HG03039 (cell line): ENCODE measurements around the gene SOX30.

Source experiments
- ATAC-seq: cut with Tn5 transposase; IDR thresholded peaks from one replicate; pipeline ENCODE4 v1.9.1; 2021; ENCODE audit warnings: mild to moderate bottlenecking, moderate library complexity; ENCODE audit not compliant: unreplicated experiment

Gene SOX30

GRCh38 chr5:157665467-157666070, 13.3 kb upstream of the SOX30 start:
- no peak for ATAC-seq

- no peak for ATAC-seq
Measured at GRCh38 chr5:157659868-157660660, 7.8 kb upstream of the SOX30 start.

- ATAC-seq, result no peak
Measured at GRCh38 chr5:157658893-157659292, 6.7 kb upstream of the SOX30 start.

GRCh38 chr5:157657516-157657915, 5.3 kb upstream of the SOX30 start:
- no peak for ATAC-seq

GRCh38 chr5:157651623-157652376, 438 bp downstream of the SOX30 start:
- peak; percentile 80 for ATAC-seq

GRCh38 chr5:157650991-157651611, 1.1 kb downstream of the SOX30 start:
- no peak for ATAC-seq

GRCh38 chr5:157649101-157649500, 3.1 kb downstream of the SOX30 start:
- no peak for ATAC-seq

GRCh38 chr5:157648275-157648990, 3.8 kb downstream of the SOX30 start:
- ATAC-seq, result no peak

GRCh38 chr5:157640406-157641066, 11.7 kb downstream of the SOX30 start:
- ATAC-seq, result no peak

- ATAC-seq, result no peak
Measured at GRCh38 chr5:157630341-157630740, 21.9 kb downstream of the SOX30 start.

- ATAC-seq, result no peak
Measured at GRCh38 chr5:157626831-157627230, 25.4 kb downstream of the SOX30 start.

- ATAC-seq, result no peak
Measured at GRCh38 chr5:157624144-157624543, 28.1 kb downstream of the SOX30 start.

- ATAC-seq, result no peak
Measured at GRCh38 chr5:157620776-157621175, 31.5 kb downstream of the SOX30 start.

- no peak for ATAC-seq
Measured at GRCh38 chr5:157618191-157618765, 34.0 kb downstream of the SOX30 start.

GRCh38 chr5:157616785-157617184, 35.5 kb downstream of the SOX30 start:
- no peak for ATAC-seq

- ATAC-seq, result no peak
Measured at GRCh38 chr5:157613385-157614245, 38.6 kb downstream of the SOX30 start.

GRCh38 chr5:157612581-157612980, 39.7 kb downstream of the SOX30 start:
- ATAC-seq, result no peak

GRCh38 chr5:157611571-157612476, 40.4 kb downstream of the SOX30 start:
- ATAC-seq, result peak; percentile 75
